ENCODE results near the gene RUFY2.

DNA sequence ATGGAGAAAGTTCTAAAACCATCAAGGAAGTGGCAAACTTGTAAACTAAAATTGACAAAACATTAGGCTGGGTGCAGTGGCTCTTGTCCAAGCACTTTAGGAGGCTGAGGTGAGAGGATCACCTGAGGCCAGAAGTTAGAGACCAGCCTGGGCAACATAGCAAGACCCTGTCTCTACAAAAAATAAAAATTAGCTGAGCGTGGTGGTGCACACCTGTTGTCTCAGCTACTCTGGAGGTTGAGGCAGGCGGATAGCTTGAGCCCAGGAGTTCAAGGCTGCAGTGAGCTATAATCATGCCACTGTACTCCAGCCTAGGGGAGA is 104.6 kb downstream of the RUFY2 start:
- TF ChIP-seq, protein P1, sequence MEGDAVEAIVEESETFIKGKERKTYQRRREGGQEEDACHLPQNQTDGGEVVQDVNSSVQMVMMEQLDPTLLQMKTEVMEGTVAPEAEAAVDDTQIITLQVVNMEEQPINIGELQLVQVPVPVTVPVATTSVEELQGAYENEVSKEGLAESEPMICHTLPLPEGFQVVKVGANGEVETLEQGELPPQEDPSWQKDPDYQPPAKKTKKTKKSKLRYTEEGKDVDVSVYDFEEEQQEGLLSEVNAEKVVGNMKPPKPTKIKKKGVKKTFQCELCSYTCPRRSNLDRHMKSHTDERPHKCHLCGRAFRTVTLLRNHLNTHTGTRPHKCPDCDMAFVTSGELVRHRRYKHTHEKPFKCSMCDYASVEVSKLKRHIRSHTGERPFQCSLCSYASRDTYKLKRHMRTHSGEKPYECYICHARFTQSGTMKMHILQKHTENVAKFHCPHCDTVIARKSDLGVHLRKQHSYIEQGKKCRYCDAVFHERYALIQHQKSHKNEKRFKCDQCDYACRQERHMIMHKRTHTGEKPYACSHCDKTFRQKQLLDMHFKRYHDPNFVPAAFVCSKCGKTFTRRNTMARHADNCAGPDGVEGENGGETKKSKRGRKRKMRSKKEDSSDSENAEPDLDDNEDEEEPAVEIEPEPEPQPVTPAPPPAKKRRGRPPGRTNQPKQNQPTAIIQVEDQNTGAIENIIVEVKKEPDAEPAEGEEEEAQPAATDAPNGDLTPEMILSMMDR (IDR thresholded peaks at IDR 0.05), result no peak
- no peak for TF ChIP-seq POLR2A (IDR thresholded peaks at IDR 0.05)
